ENCODE measurements around the gene NUP88.

The NUP88 gene

DNA sequence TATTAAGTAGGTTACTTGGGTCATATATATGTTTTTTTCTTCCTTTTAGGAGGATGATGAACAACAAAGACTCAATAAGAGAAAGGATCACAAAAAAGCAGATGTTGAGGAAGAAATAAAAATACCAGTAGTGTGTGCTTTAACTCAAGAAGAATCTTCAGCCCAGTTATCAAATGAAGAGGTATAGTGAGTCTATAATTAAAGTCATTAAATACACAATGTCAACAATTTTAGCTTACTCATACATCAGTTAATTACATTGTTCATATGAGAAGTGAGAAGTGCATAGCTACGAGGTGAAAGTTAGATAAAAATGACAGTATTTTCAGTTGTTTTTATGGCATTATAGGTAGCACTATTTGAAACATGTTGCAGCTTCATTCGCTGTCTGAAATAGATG is 65.2 kb downstream of the NUP88 start:
- no peak for DNase-seq

DNA sequence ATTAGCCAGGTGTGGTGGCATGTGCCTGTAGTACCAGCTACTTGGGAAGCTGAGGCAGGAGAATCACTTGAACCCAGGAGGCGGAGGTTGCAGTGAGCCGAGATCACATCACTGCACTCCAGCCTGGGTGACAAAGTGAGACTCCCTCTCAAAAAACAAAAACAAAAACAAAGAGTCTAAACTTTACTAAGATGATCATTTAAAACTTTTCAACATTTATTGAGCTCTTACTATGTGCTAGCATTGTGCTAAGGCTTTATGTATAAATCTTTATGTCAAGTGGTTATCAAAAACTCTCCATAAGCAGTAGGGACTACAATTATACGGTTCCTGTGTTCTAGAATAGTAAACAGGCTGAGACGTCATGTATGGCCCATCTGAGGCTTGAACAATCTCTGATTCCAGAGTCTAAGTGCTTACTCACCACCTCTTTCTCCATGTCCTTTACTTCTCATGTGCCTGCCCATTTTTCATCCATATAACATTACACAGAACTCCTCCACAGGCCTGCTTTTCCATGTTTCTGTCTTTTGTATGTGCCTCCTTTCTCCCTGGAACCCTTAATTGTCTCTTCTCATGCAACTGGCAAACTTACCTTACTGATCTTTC is 66.7 kb downstream of the NUP88 start:
- no peak for DNase-seq

DNA sequence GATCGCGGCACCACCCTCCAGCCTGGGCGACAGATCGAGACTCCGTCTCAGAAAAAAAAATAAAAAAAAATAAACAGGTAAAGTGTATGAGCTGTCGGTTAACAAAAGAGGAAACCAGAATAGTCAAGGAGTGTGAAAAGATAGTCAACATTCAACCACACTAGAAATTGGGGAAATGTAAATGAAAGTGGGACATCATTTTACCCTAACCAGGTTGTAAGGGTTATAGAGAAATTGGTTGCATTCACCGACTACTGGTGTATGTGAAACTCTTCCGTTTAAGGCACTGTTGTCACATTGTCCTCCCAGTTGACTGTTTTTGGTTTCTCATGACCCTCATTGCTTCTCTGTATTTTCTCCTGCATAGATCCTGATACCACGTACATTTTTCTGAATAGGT is 74.5 kb downstream of the NUP88 start:
- no peak for DNase-seq

Measured in DMS153 (cell line).